Esophagus (tissue), 2 donors: ENCODE results near the gene IFITM2. TPM values are rescaled to one million over a fixed set of nuclear protein-coding genes. Genes with fewer than 3 reads are reported as not detected.

ENCODE experiments used
- H3K27ac ChIP-seq, 2 donors: one replicate each; pipeline ENCODE4 v1.5.1; 2013; ENCODE audit warnings: low read depth in 2 of 2, mild to moderate bottlenecking in 2 of 2, inconsistent platforms in 1 of 2, low read length in 1 of 2, moderate library complexity in 1 of 2
- H3K27me3 ChIP-seq, 2 donors: one replicate each; pipeline ENCODE4 v1.6.1; 2013; ENCODE audit warnings: low read length in 2 of 2, control low read depth in 1 of 2, mild to moderate bottlenecking in 1 of 2; ENCODE audit not compliant: insufficient read depth in 2 of 2, control insufficient read depth in 1 of 2
- H3K36me3 ChIP-seq, 2 donors: one replicate each; pipeline ENCODE4 v1.6.1; 2013; ENCODE audit warnings: low read length in 1 of 2; ENCODE audit not compliant: control insufficient read depth in 2 of 2, insufficient read depth in 2 of 2
- H3K4me1 ChIP-seq, 2 donors: one replicate each; pipeline ENCODE4 v1.6.1; 2013; ENCODE audit warnings: low read length in 1 of 2; ENCODE audit not compliant: control insufficient read depth in 2 of 2, insufficient read depth in 2 of 2
- H3K4me3 ChIP-seq, 2 donors: one replicate each; pipeline ENCODE4 v1.5.1; 2013; ENCODE audit warnings: low read length in 2 of 2, mild to moderate bottlenecking in 2 of 2, low read depth in 1 of 2, moderate library complexity in 1 of 2
- H3K9me3 ChIP-seq, 2 donors: one replicate each; pipeline ENCODE4 v1.6.1; 2013; ENCODE audit warnings: mild to moderate bottlenecking in 2 of 2, low read depth in 1 of 2, low read length in 1 of 2, moderate library complexity in 1 of 2; ENCODE audit not compliant: control insufficient read depth in 2 of 2, insufficient read depth in 1 of 2
- WGBS, 2 donors: extraction: QIAGEN DNeasy Blood & Tissue Kit; methylation state at CpG; one replicate each; pipeline ENCODE4 v1.1.7; 2013; 5-methylcytosine and 5-hydroxymethylcytosine counted together
- polyA plus RNA-seq, 2 donors: library from polyadenylated mRNA; stranded (reverse); fragments of 200-250 nt; gene quantifications; one replicate each; pipeline ENCODE4 v1.2.3, GENCODE V29; 2013
- donor health status: healthy with polysubstance abuse.
- donor health status: Bipolar disorder and iron deficiency.

The IFITM2 gene
- polyA plus RNA-seq, 2 donors = 72.3 to 165 TPM

- Histone ChIP-seq H3K27ac (no peak overlapping the region), H3K27me3 (no peaks in the 10 kb centered on the region), H3K36me3 (peaks cover 0 to 15% of the 10 kb centered on the region in 2 donors), H3K4me3 (no peak overlapping the region), H3K4me1 (peaks cover 2 to 11% of the 10 kb centered on the region in 2 donors), H3K9me3 (no peaks in the 10 kb centered on the region)
- 84 to 88% methylated on average over 18 of the region's 18 CpGs for WGBS, 2 donors
Observed at GRCh38 chr11:293271-293851, 14.3 kb upstream of the IFITM2 start.

- WGBS, 2 donors = 88 to 90% methylated on average over 25 to 27 of the region's 27 CpGs
- H3K27ac ChIP-seq = no peak overlapping the region
- H3K36me3 ChIP-seq = peaks cover 0 to 15% of the 10 kb centered on the region in 2 donors
- no peaks in the 10 kb centered on the region for H3K9me3 ChIP-seq
- no peak overlapping the region for H3K4me3 ChIP-seq
- peaks cover 2 to 11% of the 10 kb centered on the region in 2 donors for H3K4me1 ChIP-seq
- H3K27me3 ChIP-seq = no peaks in the 10 kb centered on the region
Observed at GRCh38 chr11:293852-294661, 13.6 kb upstream of the IFITM2 start.

GRCh38 chr11:294780-295179 lies 12.8 kb upstream of the IFITM2 start:
- H3K36me3 ChIP-seq = peaks cover 0 to 15% of the 10 kb centered on the region in 2 donors
- no peaks in the 10 kb centered on the region for H3K27me3 ChIP-seq
- peaks cover 2 to 8% of the 10 kb centered on the region in 2 donors for H3K4me1 ChIP-seq
- H3K9me3 ChIP-seq = no peaks in the 10 kb centered on the region
- H3K4me3 ChIP-seq = no peak overlapping the region
- no peak overlapping the region for H3K27ac ChIP-seq
- 90 to 92% methylated on average over 16 of the region's 16 CpGs for WGBS, 2 donors

GRCh38 chr11:295351-296170 lies 12.1 kb upstream of the IFITM2 start:
- Histone ChIP-seq H3K27ac (no peak overlapping the region), H3K9me3 (no peaks in the 10 kb centered on the region), H3K4me1 (peaks cover 2 to 5% of the 10 kb centered on the region in 2 donors), H3K27me3 (no peaks in the 10 kb centered on the region), H3K4me3 (no peak overlapping the region), H3K36me3 (peaks cover 0 to 15% of the 10 kb centered on the region in 2 donors)
- 81% methylated on average over 26 of the region's 26 CpGs for WGBS, 2 donors

- Histone ChIP-seq H3K27ac (no peak overlapping the region), H3K27me3 (no peaks in the 10 kb centered on the region), H3K4me3 (no peak overlapping the region), H3K36me3 (peaks cover 0 to 15% of the 10 kb centered on the region in 2 donors), H3K9me3 (no peaks in the 10 kb centered on the region), H3K4me1 (peaks cover 2 to 5% of the 10 kb centered on the region in 2 donors)
- 75% methylated on average over 35 of the region's 35 CpGs for WGBS, 2 donors
Observed at GRCh38 chr11:296171-297050, 11.2 kb upstream of the IFITM2 start.

GRCh38 chr11:297051-297585 lies 10.5 kb upstream of the IFITM2 start:
- Histone ChIP-seq H3K27ac (no peak overlapping the region), H3K27me3 (no peaks in the 10 kb centered on the region), H3K36me3 (peaks cover 0 to 12% of the 10 kb centered on the region in 2 donors), H3K4me3 (no peak overlapping the region), H3K9me3 (no peaks in the 10 kb centered on the region), H3K4me1 (peaks cover 2 to 5% of the 10 kb centered on the region in 2 donors)
- 56% methylated on average over 13 of the region's 13 CpGs for WGBS, 2 donors

- H3K27ac ChIP-seq = peak overlapping the region in 1 of 2 donors; percentile 2
- no peak overlapping the region for H3K4me3 ChIP-seq
- no peaks in the 10 kb centered on the region for H3K27me3 ChIP-seq
- peaks cover 0 to 5% of the 10 kb centered on the region in 2 donors for H3K36me3 ChIP-seq
- no peaks in the 10 kb centered on the region for H3K9me3 ChIP-seq
- H3K4me1 ChIP-seq = peaks cover 2 to 5% of the 10 kb centered on the region in 2 donors
- WGBS, 2 donors = 41 to 43% methylated on average over 26 of the region's 26 CpGs
Observed at GRCh38 chr11:297586-298405, 9.8 kb upstream of the IFITM2 start.

GRCh38 chr11:298406-299065 lies 9.1 kb upstream of the IFITM2 start:
- Histone ChIP-seq H3K4me3 (no peak overlapping the region), H3K27me3 (no peaks in the 10 kb centered on the region), H3K27ac (no peak overlapping the region), H3K4me1 (peaks cover 2 to 5% of the 10 kb centered on the region in 2 donors), H3K9me3 (no peaks in the 10 kb centered on the region), H3K36me3 (peaks cover 0 to 5% of the 10 kb centered on the region in 2 donors)
- WGBS, 2 donors = 57 to 59% methylated on average over 15 of the region's 15 CpGs
